Measurements from ENCODE around the gene LAMA3. TPM values are rescaled to one million over a fixed set of nuclear protein-coding genes. Genes with fewer than 3 reads are reported as not detected.

LAMA3 gene
- total RNA-seq, 1 donor from 2014 or later: not detected

GRCh38 chr18:23879126-23879525, 189.9 kb downstream of the LAMA3 start:
- peaks cover 6% of the 10 kb centered on the region for H3K4me1 Mint-ChIP-seq
- no peak overlapping the region for H3K27ac Mint-ChIP-seq
- intact Hi-C loops (cut with micrococcal nuclease): no loop called here
- peaks cover 28% of the 10 kb centered on the region for H3K27me3 Mint-ChIP-seq
- H3K4me3 Mint-ChIP-seq: no peak overlapping the region
- H3K36me3 Mint-ChIP-seq (ENCODE audit: low read depth): no peaks in the 10 kb centered on the region
- no peaks in the 10 kb centered on the region for H3K9me3 Mint-ChIP-seq
- DNase-seq: no peak

DNA sequence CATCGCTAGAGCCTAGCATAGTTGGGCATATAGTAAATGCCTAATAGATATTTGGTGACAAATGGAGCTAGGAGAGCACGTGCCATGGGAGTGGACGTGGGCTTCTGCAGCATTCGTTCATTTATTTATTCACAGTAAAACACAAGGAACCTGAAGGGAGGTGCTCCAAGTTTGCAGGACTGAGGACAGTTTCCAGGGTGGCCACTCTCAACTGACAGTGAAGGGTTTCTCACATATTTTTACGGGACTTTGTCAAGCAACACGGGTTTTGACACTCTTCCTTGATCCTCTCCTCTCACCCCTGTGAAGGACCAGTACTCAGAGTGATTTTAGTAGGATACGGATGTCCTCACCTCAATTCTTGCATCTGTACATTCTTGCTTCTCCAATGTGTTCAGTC, 190.3 kb downstream of the LAMA3 start:
- Mint-ChIP-seq H3K4me3 (no peak overlapping the region), H3K27ac (no peak overlapping the region), H3K9me3 (no peaks in the 10 kb centered on the region), H3K27me3 (peaks cover 26% of the 10 kb centered on the region), H3K4me1 (peaks cover 9% of the 10 kb centered on the region), H3K36me3 (ENCODE audit: low read depth) (no peaks in the 10 kb centered on the region)
- no peak for DNase-seq
- intact Hi-C loops (cut with micrococcal nuclease): no loop called here

DNA sequence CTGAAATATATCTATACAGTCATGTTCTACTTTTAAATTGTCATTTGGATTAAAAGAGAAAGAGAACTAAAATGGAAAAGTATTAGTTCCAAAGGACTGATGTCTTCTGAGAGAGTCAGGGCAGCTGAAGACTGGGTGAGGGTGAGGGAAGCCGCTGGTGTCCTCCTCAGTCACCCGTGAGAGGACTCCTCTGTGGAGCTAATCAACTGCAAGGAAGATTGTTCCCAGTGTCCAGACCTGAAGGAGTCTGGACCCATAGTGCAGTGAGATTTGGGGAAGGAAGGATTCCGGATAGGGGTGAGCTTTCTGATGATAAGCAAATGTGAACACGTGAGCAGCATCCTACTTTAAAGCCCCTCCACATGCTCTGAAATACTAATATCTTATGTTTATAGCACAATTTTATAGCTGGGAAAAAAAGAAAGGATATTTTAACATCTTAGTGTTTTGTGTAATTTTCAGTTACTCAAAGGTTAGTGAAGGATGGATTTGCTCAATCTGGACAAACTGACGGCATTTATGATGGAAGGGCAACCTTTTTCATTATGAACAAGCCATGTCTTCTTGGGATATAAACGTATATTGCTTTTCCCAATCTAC, 190.8 kb downstream of the LAMA3 start:
- no peak overlapping the region for H3K27ac Mint-ChIP-seq
- H3K27me3 Mint-ChIP-seq: peaks cover 26% of the 10 kb centered on the region
- DNase-seq: no peak
- H3K4me1 Mint-ChIP-seq: peaks cover 13% of the 10 kb centered on the region
- H3K4me3 Mint-ChIP-seq: no peak overlapping the region
- intact Hi-C loops (cut with micrococcal nuclease): no loop called here
- H3K9me3 Mint-ChIP-seq: no peaks in the 10 kb centered on the region
- no peaks in the 10 kb centered on the region for H3K36me3 Mint-ChIP-seq (ENCODE audit: low read depth)

GRCh38 chr18:23880931-23881617, 191.8 kb downstream of the LAMA3 start:
- DNase-seq: no peak
- H3K27me3 Mint-ChIP-seq: peaks cover 21% of the 10 kb centered on the region
- no peak overlapping the region for H3K4me3 Mint-ChIP-seq
- H3K4me1 Mint-ChIP-seq: peaks cover 20% of the 10 kb centered on the region
- no peaks in the 10 kb centered on the region for H3K36me3 Mint-ChIP-seq (ENCODE audit: low read depth)
- no peaks in the 10 kb centered on the region for H3K9me3 Mint-ChIP-seq
- no peak overlapping the region for H3K27ac Mint-ChIP-seq
- intact Hi-C loops (cut with micrococcal nuclease): no loop called here

- no peaks in the 10 kb centered on the region for H3K36me3 Mint-ChIP-seq (ENCODE audit: low read depth)
- H3K4me3 Mint-ChIP-seq: no peak overlapping the region
- H3K27ac Mint-ChIP-seq: no peak overlapping the region
- H3K27me3 Mint-ChIP-seq: peaks cover 17% of the 10 kb centered on the region
- DNase-seq: no peak
- H3K4me1 Mint-ChIP-seq: peaks cover 23% of the 10 kb centered on the region
- intact Hi-C loops (cut with micrococcal nuclease): no loop called here
- no peaks in the 10 kb centered on the region for H3K9me3 Mint-ChIP-seq
These were observed 192.5 kb downstream of the LAMA3 start for GRCh38 chr18:23881778-23882177.

DNA sequence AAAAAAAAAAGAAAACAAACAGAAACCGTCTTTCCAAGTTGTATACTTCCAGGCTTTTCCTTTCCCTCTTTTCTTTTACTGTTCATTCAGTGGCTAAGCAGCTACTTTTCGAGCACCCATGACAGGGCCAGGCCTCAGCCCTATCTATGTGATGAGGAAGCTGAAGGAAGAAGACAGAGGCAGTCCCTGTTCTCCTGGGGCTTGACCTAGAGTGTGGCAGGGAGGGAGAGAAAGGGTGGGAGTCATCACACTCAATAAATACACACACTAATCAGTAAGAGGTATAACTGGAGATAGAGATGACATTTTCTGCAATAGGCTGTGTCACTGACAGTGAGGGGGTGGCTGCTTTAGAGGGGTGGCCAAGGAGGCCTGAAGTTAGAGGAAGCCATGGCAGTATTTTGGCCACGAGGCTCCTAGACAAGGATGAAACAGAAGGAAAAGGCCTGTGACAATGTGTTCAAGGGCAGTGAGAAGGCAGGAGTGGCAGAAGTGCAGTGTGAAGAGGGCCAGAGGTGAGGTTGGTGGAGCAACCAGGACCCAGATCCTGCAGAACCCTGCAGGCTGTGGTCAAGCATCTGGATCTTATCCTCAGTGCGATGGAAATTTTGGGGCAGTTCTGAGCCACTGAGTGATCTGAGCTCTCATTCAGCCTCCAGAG, 193.5 kb downstream of the LAMA3 start:
- H3K4me1 Mint-ChIP-seq: peaks cover 27% of the 10 kb centered on the region
- no peak for DNase-seq
- intact Hi-C loops (cut with micrococcal nuclease): no loop called here
- H3K27ac Mint-ChIP-seq: peak overlapping the region; percentile 35
- no peaks in the 10 kb centered on the region for H3K36me3 Mint-ChIP-seq (ENCODE audit: low read depth)
- H3K27me3 Mint-ChIP-seq: peaks cover 10% of the 10 kb centered on the region
- H3K4me3 Mint-ChIP-seq: no peak overlapping the region
- H3K9me3 Mint-ChIP-seq: no peaks in the 10 kb centered on the region

DNA sequence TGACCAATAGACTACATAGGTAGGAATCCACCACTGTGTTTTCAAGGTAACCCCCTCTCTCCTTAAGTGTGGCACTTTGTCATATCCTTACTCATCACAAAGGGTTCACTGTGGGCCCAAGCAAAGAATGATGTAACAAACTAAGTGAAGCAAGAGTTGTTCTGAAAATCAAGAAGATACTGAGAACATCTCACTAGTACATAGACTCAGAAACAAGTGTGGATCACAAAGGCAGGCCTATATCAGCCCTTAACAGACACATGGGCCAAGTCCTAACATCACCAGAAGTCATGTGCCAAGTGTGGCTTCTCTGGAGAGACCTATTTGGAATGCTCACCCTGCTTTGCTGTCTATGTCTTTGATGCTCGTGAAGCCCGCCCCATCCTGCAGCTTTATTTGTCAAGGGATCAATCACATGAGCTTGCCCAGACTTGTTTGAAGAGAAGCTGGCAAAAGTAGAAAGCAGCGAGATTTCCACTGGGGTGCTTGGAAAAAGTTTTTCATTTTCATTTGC, 194.1 kb downstream of the LAMA3 start:
- Mint-ChIP-seq H3K27ac (no peak overlapping the region), H3K9me3 (no peaks in the 10 kb centered on the region), H3K36me3 (ENCODE audit: low read depth) (no peaks in the 10 kb centered on the region), H3K4me3 (no peak overlapping the region), H3K4me1 (peaks cover 27% of the 10 kb centered on the region), H3K27me3 (peaks cover 10% of the 10 kb centered on the region)
- intact Hi-C loops (cut with micrococcal nuclease): no loop called here
- no peak for DNase-seq

DNA sequence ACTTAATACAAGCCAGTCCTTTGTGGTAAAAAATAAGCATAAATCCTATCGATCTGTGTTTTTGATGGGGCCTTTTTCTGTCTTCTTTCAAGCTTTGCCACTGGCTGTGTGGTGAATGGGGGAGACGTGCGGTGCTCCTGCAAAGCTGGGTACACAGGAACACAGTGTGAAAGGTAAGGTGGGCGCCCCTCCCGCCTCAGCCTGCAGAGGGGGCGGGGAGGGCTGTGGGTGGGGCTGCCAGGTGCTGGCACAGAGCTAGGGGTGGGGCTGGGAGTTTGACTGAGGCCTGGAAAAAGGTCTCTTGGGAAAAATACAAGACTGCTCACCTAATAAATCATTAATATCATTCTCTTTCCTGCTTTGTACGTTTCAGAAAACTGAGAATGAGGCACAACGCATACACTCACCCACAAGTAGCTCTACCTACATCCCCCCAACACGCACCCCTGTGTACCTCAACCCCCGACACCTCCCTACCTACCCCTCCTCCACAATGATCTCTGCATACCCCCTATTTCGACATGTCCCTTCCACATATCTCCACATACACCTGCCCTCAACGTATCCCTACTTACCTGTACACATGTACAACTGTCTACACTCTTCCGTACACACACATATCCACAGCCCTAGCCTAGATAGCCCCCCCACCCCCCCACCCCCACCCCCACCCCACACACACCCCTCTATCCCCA, 195.6 kb downstream of the LAMA3 start:
- Mint-ChIP-seq H3K9me3 (peaks cover 3% of the 10 kb centered on the region), H3K4me3 (no peak overlapping the region), H3K27me3 (peaks cover 5% of the 10 kb centered on the region), H3K36me3 (ENCODE audit: low read depth) (no peaks in the 10 kb centered on the region), H3K27ac (no peak overlapping the region), H3K4me1 (peaks cover 27% of the 10 kb centered on the region)
- intact Hi-C loops (cut with micrococcal nuclease): no loop called here
- DNase-seq: no peak

GRCh38 chr18:23885750-23886149, 196.5 kb downstream of the LAMA3 start:
- H3K27me3 Mint-ChIP-seq: peaks cover 4% of the 10 kb centered on the region
- intact Hi-C loops (cut with micrococcal nuclease): no loop called here
- H3K4me3 Mint-ChIP-seq: no peak overlapping the region
- no peak for DNase-seq
- peaks cover 3% of the 10 kb centered on the region for H3K9me3 Mint-ChIP-seq
- H3K27ac Mint-ChIP-seq: no peak overlapping the region
- H3K36me3 Mint-ChIP-seq (ENCODE audit: low read depth): no peaks in the 10 kb centered on the region
- peaks cover 27% of the 10 kb centered on the region for H3K4me1 Mint-ChIP-seq

GRCh38 chr18:23887035-23887434, 197.8 kb downstream of the LAMA3 start:
- DNase-seq: no peak
- Mint-ChIP-seq H3K9me3 (peaks cover 3% of the 10 kb centered on the region), H3K36me3 (ENCODE audit: low read depth) (no peaks in the 10 kb centered on the region), H3K27me3 (peaks cover 7% of the 10 kb centered on the region), H3K4me1 (peaks cover 27% of the 10 kb centered on the region), H3K4me3 (no peak overlapping the region), H3K27ac (no peak overlapping the region)
- intact Hi-C loops (cut with micrococcal nuclease): no loop called here

- Mint-ChIP-seq H3K36me3 (ENCODE audit: low read depth) (no peaks in the 10 kb centered on the region), H3K27ac (no peak overlapping the region), H3K4me1 (peaks cover 27% of the 10 kb centered on the region), H3K9me3 (peaks cover 3% of the 10 kb centered on the region), H3K27me3 (peaks cover 7% of the 10 kb centered on the region), H3K4me3 (no peak overlapping the region)
- intact Hi-C loops (cut with micrococcal nuclease): no loop called here
- DNase-seq: no peak
These were observed 198.2 kb downstream of the LAMA3 start for GRCh38 chr18:23887493-23887892.

DNA sequence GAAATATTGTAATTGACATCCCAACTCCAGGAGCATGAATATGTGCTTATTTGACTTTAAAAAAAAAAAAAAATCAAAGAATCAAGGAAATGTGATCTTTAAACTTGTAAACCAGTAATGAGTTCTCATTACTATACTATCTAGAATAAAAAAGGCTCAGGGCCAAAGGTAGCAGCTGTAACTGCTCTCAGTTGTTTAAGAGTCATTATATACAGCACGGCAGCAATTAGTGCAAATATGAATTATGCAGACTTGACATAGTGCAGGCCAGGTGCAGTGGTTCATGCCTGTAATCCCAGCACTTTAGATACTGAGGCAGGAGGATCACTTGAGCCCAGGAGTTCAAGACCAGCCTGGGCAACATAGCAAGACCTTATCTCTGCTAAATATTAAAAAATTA, 199.6 kb downstream of the LAMA3 start:
- peaks cover 8% of the 10 kb centered on the region for H3K27me3 Mint-ChIP-seq

GRCh38 chr18:23889907-23890306, 200.7 kb downstream of the LAMA3 start:
- no peak overlapping the region for H3K4me3 Mint-ChIP-seq
- no peak overlapping the region for H3K27ac Mint-ChIP-seq
- intact Hi-C loops (cut with micrococcal nuclease): no loop called here
- peaks cover 8% of the 10 kb centered on the region for H3K27me3 Mint-ChIP-seq
- H3K4me1 Mint-ChIP-seq: peaks cover 15% of the 10 kb centered on the region
- no peaks in the 10 kb centered on the region for H3K36me3 Mint-ChIP-seq (ENCODE audit: low read depth)
- peaks cover 3% of the 10 kb centered on the region for H3K9me3 Mint-ChIP-seq
- no peak for DNase-seq

More for the DNA sequence above, 199.6 kb downstream of the LAMA3 start:
- no peaks in the 10 kb centered on the region for H3K36me3 Mint-ChIP-seq (ENCODE audit: low read depth)
- no peak for DNase-seq
- H3K4me1 Mint-ChIP-seq: peaks cover 20% of the 10 kb centered on the region
- intact Hi-C loops (cut with micrococcal nuclease): no loop called here
- H3K27ac Mint-ChIP-seq: no peak overlapping the region
- no peak overlapping the region for H3K4me3 Mint-ChIP-seq
- peaks cover 3% of the 10 kb centered on the region for H3K9me3 Mint-ChIP-seq

DNA sequence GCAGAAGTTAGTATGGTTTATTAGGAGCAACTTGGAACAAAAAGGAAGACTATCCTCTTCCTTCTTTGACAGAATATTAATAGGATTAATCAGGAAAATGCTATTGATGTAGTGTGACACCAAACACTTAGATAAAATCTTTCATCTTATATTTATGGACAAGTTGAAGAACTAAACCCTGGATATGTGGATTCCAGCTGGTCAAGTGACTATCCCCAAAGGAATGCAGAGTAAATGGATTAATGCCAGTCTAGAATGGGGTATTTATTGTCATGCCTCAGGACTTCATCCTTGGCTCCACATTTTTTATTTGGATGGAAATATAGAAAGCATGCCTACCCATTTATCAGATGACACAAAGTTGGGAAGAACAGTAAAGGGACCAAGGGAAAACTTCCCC, 201.3 kb downstream of the LAMA3 start:
- H3K9me3 Mint-ChIP-seq: peaks cover 3% of the 10 kb centered on the region
- intact Hi-C loops (cut with micrococcal nuclease): no loop called here
- peaks cover 8% of the 10 kb centered on the region for H3K27me3 Mint-ChIP-seq
- no peak for DNase-seq
- H3K36me3 Mint-ChIP-seq (ENCODE audit: low read depth): no peaks in the 10 kb centered on the region
- H3K4me3 Mint-ChIP-seq: no peak overlapping the region
- no peak overlapping the region for H3K27ac Mint-ChIP-seq
- peaks cover 11% of the 10 kb centered on the region for H3K4me1 Mint-ChIP-seq

All from activated CD4-positive, alpha-beta T cell treated with anti-CD3 and anti-CD28 coated beads, Interleukin-2, amount 10 ng/mL, durations not matched to agents 24 days and 14 days (primary cell).